Daoy (cell line): ENCODE results near the gene L3MBTL4. TPM values are rescaled to one million over a fixed set of nuclear protein-coding genes. Genes with fewer than 3 reads are reported as not detected.

ENCODE experiments used
- DNase-seq: peaks from one replicate; pipeline ENCODE4 v3.0.0-alpha.2; 2015; ENCODE audit warnings: low read depth
- total RNA-seq: library from RNA; depleted of rRNA; stranded (reverse); fragments of >200 nt; shearing (Covaris generic); gene quantifications from 2 replicates; pipeline ENCODE4 v1.2.3, GENCODE V29; 2014

L3MBTL4 gene
- total RNA-seq, 1 experiment from 2014 or later = 2.8 TPM

GRCh38 chr18:5964108-5964507 is 450.6 kb downstream of the L3MBTL4 start:
- no peak for DNase-seq

GRCh38 chr18:5963267-5963666 is 451.4 kb downstream of the L3MBTL4 start:
- DNase-seq = no peak

GRCh38 chr18:5962362-5962761 is 452.3 kb downstream of the L3MBTL4 start:
- DNase-seq = peak; percentile 8

- DNase-seq = no peak
These were observed 452.9 kb downstream of the L3MBTL4 start for GRCh38 chr18:5961828-5962150.

GRCh38 chr18:5961097-5961827 is 453.4 kb downstream of the L3MBTL4 start:
- no peak for DNase-seq

- no peak for DNase-seq
These were observed 455.9 kb downstream of the L3MBTL4 start for GRCh38 chr18:5958822-5959221.

GRCh38 chr18:5955861-5956260 is 458.9 kb downstream of the L3MBTL4 start:
- no peak for DNase-seq

- DNase-seq = no peak
These were observed 463.1 kb downstream of the L3MBTL4 start for GRCh38 chr18:5951515-5952091.

GRCh38 chr18:5948781-5949180 is 465.9 kb downstream of the L3MBTL4 start:
- no peak for DNase-seq

GRCh38 chr18:5948237-5948636 is 466.5 kb downstream of the L3MBTL4 start:
- DNase-seq = no peak

- no peak for DNase-seq
These were observed 470.3 kb downstream of the L3MBTL4 start for GRCh38 chr18:5944448-5944847.

GRCh38 chr18:5943514-5943913 is 471.2 kb downstream of the L3MBTL4 start:
- peak; percentile 15 for DNase-seq

- no peak for DNase-seq
These were observed 472.1 kb downstream of the L3MBTL4 start for GRCh38 chr18:5942591-5942990.

GRCh38 chr18:5941890-5942289 is 472.8 kb downstream of the L3MBTL4 start:
- no peak for DNase-seq

GRCh38 chr18:5939801-5940667 is 474.7 kb downstream of the L3MBTL4 start:
- no peak for DNase-seq

- DNase-seq = no peak
These were observed 476.9 kb downstream of the L3MBTL4 start for GRCh38 chr18:5937795-5938194.

GRCh38 chr18:5937121-5937520 is 477.6 kb downstream of the L3MBTL4 start:
- no peak for DNase-seq

- DNase-seq = no peak
These were observed 483.9 kb downstream of the L3MBTL4 start for GRCh38 chr18:5930789-5931188.

- DNase-seq = no peak
These were observed 496.4 kb downstream of the L3MBTL4 start for GRCh38 chr18:5918205-5918858.

- DNase-seq = no peak
These were observed 499.8 kb downstream of the L3MBTL4 start for GRCh38 chr18:5914951-5915350.

GRCh38 chr18:5914016-5914415 is 500.7 kb downstream of the L3MBTL4 start:
- DNase-seq = no peak

GRCh38 chr18:5912566-5912965 is 502.1 kb downstream of the L3MBTL4 start:
- DNase-seq = no peak
